ENCODE results near the gene ASB3. TPM values are rescaled to one million over a fixed set of nuclear protein-coding genes. Genes with fewer than 3 reads are reported as not detected.
"Not testable (repeated sequence)": the region's sequence is repeated elsewhere in the genome, so short reads cannot be mapped to it uniquely, and the experiment has no call there.

The ASB3 gene, protein sequence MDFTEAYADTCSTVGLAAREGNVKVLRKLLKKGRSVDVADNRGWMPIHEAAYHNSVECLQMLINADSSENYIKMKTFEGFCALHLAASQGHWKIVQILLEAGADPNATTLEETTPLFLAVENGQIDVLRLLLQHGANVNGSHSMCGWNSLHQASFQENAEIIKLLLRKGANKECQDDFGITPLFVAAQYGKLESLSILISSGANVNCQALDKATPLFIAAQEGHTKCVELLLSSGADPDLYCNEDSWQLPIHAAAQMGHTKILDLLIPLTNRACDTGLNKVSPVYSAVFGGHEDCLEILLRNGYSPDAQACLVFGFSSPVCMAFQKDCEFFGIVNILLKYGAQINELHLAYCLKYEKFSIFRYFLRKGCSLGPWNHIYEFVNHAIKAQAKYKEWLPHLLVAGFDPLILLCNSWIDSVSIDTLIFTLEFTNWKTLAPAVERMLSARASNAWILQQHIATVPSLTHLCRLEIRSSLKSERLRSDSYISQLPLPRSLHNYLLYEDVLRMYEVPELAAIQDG
- 1 to 10 TPM; 5.8 to 8.0 TPM for polyA plus RNA-seq

- peak within 1 kb of the TSS; percentile 87 to 93 for H3K27ac ChIP-seq (ENCODE audit: low read depth in 2 of 2, low read length in 1 of 2)
- H3K9me3 ChIP-seq (ENCODE audit: control insufficient read depth in 2 of 2, insufficient read depth in 1 of 2, low read depth in 1 of 2, low read length in 1 of 2) = no peaks in the 10 kb centered on the region
- 0 to 1% methylated on average over 66 to 77 of the region's 77 CpGs for WGBS, 2 donors
- no peaks in the 10 kb centered on the region for H3K27me3 ChIP-seq (ENCODE audit: control insufficient read depth in 1 of 2, insufficient read depth in 2 of 2, low read length in 2 of 2)
- H3K4me1 ChIP-seq (ENCODE audit: control insufficient read depth in 2 of 2, insufficient read depth in 2 of 2, low read length in 1 of 2) = peaks cover 0 to 6% of the 10 kb centered on the region in 2 donors
- H3K4me3 ChIP-seq (ENCODE audit: low read depth in 1 of 2, low read length in 2 of 2) = peak within 1 kb of the TSS; percentile 98
- no peaks in the 10 kb centered on the region for H3K36me3 ChIP-seq (ENCODE audit: control insufficient read depth in 2 of 2, insufficient read depth in 2 of 2, low read length in 1 of 2)
These were observed at the start of gene ASB3, which contains the start of gene ERLEC1 for GRCh38 chr2:53786705-53787613. Gene ASB3 (minus strand): TSS chr2:53786953. CDS start chr2:53765572, 21,381 bp downstream. Gene ERLEC1 (plus strand): TSS chr2:53787044. CDS start chr2:53787211, 167 bp downstream.

DNA sequence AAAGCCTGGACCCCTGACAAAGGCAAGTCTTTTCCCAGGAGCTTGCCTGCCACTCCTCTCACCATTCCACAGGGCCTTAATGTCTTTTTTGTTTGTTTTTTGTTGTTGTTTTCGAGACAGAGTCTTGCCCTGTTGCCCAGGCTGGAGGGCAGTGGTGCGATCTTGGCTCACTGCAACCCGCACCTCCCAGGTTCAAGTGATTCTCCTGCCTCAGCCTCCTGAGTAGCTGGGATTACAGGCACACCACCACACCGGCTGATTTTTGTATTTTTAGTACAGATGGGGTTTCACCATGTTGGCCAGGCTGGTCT is 43.2 kb upstream of the ASB3 start:
- 90 to 92% methylated on average over 4 of the region's 4 CpGs for WGBS, 2 donors

DNA sequence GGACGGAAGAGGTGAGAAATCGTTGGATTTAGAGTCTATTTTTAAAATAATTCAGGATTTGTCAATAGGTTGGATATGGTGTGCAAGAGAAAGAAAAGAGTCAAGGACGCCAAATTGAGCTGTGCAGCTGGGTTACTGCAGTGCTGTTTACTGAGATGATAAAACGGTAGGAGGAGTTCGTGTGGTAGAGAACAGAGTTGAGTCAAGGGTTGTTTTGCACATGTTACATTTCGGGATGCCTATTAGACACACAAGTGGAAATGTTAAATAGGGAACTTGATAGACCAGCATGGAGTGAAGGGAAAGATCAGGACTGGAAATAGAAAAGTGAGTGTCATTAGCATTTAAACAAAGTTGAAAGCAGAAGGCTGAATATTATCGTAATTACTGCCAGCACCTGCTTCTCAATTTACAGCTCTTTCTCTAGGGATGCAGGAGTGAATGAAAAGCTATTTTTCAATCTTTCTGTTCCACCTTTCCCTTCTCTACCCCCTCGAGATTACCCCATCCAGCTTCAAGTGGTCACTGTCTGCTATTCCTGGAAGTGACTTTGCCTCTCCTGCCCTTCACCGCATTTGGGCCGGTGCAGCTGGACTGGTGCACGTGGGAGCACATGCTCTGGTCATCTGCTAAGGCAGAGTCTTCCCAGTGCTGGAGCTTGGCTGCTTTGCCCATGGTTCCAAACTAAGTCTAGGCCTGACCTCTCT is 42.7 kb upstream of the ASB3 start:
- no peak overlapping the region for H3K4me3 ChIP-seq (ENCODE audit: low read depth in 1 of 2, low read length in 2 of 2)
- H3K27me3 ChIP-seq (ENCODE audit: control insufficient read depth in 1 of 2, insufficient read depth in 2 of 2, low read length in 2 of 2) = no peaks in the 10 kb centered on the region
- no peak overlapping the region for H3K27ac ChIP-seq (ENCODE audit: low read depth in 2 of 2, low read length in 1 of 2)
- no peaks in the 10 kb centered on the region for H3K4me1 ChIP-seq (ENCODE audit: control insufficient read depth in 2 of 2, insufficient read depth in 2 of 2, low read length in 1 of 2)
- WGBS, 2 donors = 86 to 90% methylated on average over 11 of the region's 11 CpGs
- H3K36me3 ChIP-seq (ENCODE audit: control insufficient read depth in 2 of 2, insufficient read depth in 2 of 2, low read length in 1 of 2) = no peaks in the 10 kb centered on the region
- H3K9me3 ChIP-seq (ENCODE audit: control insufficient read depth in 2 of 2, insufficient read depth in 1 of 2, low read depth in 1 of 2, low read length in 1 of 2) = no peaks in the 10 kb centered on the region

More for the DNA sequence above, 43.2 kb upstream of the ASB3 start:
- not testable (repeated sequence) for H3K4me3 ChIP-seq (ENCODE audit: low read depth in 1 of 2, low read length in 2 of 2); H3K4me1 ChIP-seq (ENCODE audit: control insufficient read depth in 2 of 2, insufficient read depth in 2 of 2, low read length in 1 of 2); H3K9me3 ChIP-seq (ENCODE audit: control insufficient read depth in 2 of 2, insufficient read depth in 1 of 2, low read depth in 1 of 2, low read length in 1 of 2); H3K27me3 ChIP-seq (ENCODE audit: control insufficient read depth in 1 of 2, insufficient read depth in 2 of 2, low read length in 2 of 2); H3K36me3 ChIP-seq (ENCODE audit: control insufficient read depth in 2 of 2, insufficient read depth in 2 of 2, low read length in 1 of 2); H3K27ac ChIP-seq (ENCODE audit: low read depth in 2 of 2, low read length in 1 of 2)

- Histone ChIP-seq H3K4me3 (ENCODE audit: low read depth in 1 of 2, low read length in 2 of 2) (no peak overlapping the region), H3K27me3 (ENCODE audit: control insufficient read depth in 1 of 2, insufficient read depth in 2 of 2, low read length in 2 of 2) (no peaks in the 10 kb centered on the region), H3K36me3 (ENCODE audit: control insufficient read depth in 2 of 2, insufficient read depth in 2 of 2, low read length in 1 of 2) (no peaks in the 10 kb centered on the region), H3K4me1 (ENCODE audit: control insufficient read depth in 2 of 2, insufficient read depth in 2 of 2, low read length in 1 of 2) (no peaks in the 10 kb centered on the region), H3K27ac (ENCODE audit: low read depth in 2 of 2, low read length in 1 of 2) (no peak overlapping the region), H3K9me3 (ENCODE audit: control insufficient read depth in 2 of 2, insufficient read depth in 1 of 2, low read depth in 1 of 2, low read length in 1 of 2) (no peaks in the 10 kb centered on the region)
- 93 to 97% methylated on average over 4 of the region's 4 CpGs for WGBS, 2 donors
These were observed 41.6 kb upstream of the ASB3 start for GRCh38 chr2:53828331-53828730.

DNA sequence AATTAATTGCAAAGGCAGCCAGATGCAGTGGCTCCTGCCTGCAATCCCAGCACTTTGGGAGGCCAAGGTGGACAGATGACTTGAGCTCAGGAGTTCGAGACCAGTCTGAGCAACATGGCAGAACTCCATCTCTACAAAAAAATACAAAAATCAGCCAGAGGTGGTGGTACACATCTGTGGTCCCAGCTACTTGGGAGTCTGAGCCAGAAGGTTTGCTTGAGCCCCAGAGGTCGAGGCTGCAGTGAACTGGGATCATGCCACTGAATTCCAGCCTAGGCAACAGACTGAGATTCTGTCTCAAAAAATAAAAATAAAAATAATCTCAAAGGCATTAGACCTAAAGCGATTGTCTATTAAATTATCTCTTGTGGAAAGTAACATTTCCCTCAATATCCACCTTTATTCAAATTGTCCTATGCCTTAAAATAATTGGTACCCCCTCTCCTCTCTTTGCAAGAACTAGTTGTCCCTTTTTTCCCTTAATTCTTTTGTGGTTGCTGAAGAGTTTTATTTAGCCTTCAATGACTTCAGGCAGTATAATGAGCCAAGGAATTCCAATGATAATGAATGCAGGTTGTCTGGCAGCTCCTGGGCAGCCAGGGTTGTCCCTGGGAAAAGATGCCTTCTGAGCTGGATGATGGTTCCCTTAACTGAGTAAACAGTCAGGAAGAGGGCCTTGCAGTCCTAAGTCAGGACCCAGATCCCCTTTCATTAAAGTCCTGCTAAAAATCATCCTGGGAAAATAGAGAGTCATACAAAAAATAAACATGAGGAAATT is 40.8 kb upstream of the ASB3 start:
- Histone ChIP-seq H3K27ac (ENCODE audit: low read depth in 2 of 2, low read length in 1 of 2) (no peak overlapping the region), H3K36me3 (ENCODE audit: control insufficient read depth in 2 of 2, insufficient read depth in 2 of 2, low read length in 1 of 2) (no peaks in the 10 kb centered on the region), H3K9me3 (ENCODE audit: control insufficient read depth in 2 of 2, insufficient read depth in 1 of 2, low read depth in 1 of 2, low read length in 1 of 2) (no peaks in the 10 kb centered on the region), H3K27me3 (ENCODE audit: control insufficient read depth in 1 of 2, insufficient read depth in 2 of 2, low read length in 2 of 2) (no peaks in the 10 kb centered on the region), H3K4me3 (ENCODE audit: low read depth in 1 of 2, low read length in 2 of 2) (no peak overlapping the region), H3K4me1 (ENCODE audit: control insufficient read depth in 2 of 2, insufficient read depth in 2 of 2, low read length in 1 of 2) (no peaks in the 10 kb centered on the region)
- whole genome bisulfite sequencing, 2 donors = 83 to 84% methylated on average over 3 of the region's 3 CpGs

DNA sequence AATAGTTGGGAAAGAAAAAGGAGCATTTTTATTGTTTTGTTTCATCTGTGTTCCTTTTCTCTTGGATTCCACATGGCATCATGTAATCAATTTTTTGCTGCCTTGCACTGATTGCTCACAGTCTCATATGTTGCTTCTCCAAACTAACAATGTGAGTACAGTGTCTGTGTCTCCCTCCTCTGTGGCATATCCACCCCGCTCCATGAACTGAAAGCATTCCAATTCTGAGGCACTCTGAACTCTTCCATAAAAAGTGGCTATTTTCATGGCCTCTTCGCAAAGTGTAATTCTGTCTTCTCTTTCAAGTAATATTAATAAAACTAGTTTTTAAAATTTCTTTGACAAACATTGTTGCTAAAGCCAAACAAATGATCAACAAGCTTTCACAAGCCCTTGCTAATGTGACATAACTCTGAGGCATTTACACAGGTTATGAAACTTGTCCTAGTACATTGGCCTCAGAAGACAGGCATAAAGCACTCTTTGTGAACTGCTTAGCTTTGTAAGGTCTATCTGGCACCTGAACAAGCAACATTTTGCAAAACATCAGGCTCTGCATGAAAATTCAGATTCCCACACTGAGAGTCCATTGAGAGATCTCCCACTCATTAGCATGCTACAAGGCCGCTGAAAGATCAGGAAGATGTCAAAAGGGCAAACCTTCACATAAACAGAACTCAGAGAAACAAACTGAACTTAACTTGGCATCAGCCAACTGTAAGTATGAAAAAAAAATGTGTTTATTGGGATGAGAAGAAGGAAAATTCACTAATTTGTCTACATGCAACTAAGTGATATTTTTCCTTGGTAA is 40.0 kb upstream of the ASB3 start:
- WGBS, 2 donors = 49% methylated on average over 3 of the region's 3 CpGs
- H3K4me3 ChIP-seq (ENCODE audit: low read depth in 1 of 2, low read length in 2 of 2) = no peak overlapping the region
- no peaks in the 10 kb centered on the region for H3K4me1 ChIP-seq (ENCODE audit: control insufficient read depth in 2 of 2, insufficient read depth in 2 of 2, low read length in 1 of 2)
- H3K27ac ChIP-seq (ENCODE audit: low read depth in 2 of 2, low read length in 1 of 2) = peak overlapping the region in 1 of 2 donors; percentile 45
- H3K27me3 ChIP-seq (ENCODE audit: control insufficient read depth in 1 of 2, insufficient read depth in 2 of 2, low read length in 2 of 2) = no peaks in the 10 kb centered on the region
- no peaks in the 10 kb centered on the region for H3K9me3 ChIP-seq (ENCODE audit: control insufficient read depth in 2 of 2, insufficient read depth in 1 of 2, low read depth in 1 of 2, low read length in 1 of 2)
- no peaks in the 10 kb centered on the region for H3K36me3 ChIP-seq (ENCODE audit: control insufficient read depth in 2 of 2, insufficient read depth in 2 of 2, low read length in 1 of 2)

DNA sequence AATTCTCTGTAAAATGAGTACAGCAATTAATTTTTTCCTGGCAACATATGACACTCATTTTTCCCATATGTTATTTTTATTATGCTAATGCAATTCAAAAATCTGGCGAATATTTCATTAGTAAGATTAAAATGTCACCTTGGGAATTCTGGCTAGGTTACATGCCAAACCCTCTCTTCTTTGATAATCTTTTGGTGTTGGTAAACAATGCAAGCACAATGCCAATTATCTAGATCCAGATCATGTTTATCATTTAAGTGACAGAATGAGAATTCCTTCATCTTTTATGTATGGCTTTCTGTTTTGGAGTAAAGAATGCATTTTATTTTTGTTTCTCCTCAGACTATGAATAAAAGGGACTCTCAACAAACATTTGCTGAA is 39.3 kb upstream of the ASB3 start:
- Histone ChIP-seq H3K9me3 (ENCODE audit: control insufficient read depth in 2 of 2, insufficient read depth in 1 of 2, low read depth in 1 of 2, low read length in 1 of 2) (no peaks in the 10 kb centered on the region), H3K36me3 (ENCODE audit: control insufficient read depth in 2 of 2, insufficient read depth in 2 of 2, low read length in 1 of 2) (no peaks in the 10 kb centered on the region), H3K27ac (ENCODE audit: low read depth in 2 of 2, low read length in 1 of 2) (no peak overlapping the region), H3K27me3 (ENCODE audit: control insufficient read depth in 1 of 2, insufficient read depth in 2 of 2, low read length in 2 of 2) (no peaks in the 10 kb centered on the region), H3K4me3 (ENCODE audit: low read depth in 1 of 2, low read length in 2 of 2) (no peak overlapping the region), H3K4me1 (ENCODE audit: control insufficient read depth in 2 of 2, insufficient read depth in 2 of 2, low read length in 1 of 2) (no peaks in the 10 kb centered on the region)
- 42 to 55% methylated on average over 1 of the region's 1 CpG for WGBS, 2 donors

- 89 to 90% methylated on average over 9 of the region's 9 CpGs for WGBS, 2 donors
- H3K4me1 ChIP-seq (ENCODE audit: control insufficient read depth in 2 of 2, insufficient read depth in 2 of 2, low read length in 1 of 2); H3K36me3 ChIP-seq (ENCODE audit: control insufficient read depth in 2 of 2, insufficient read depth in 2 of 2, low read length in 1 of 2); H3K27me3 ChIP-seq (ENCODE audit: control insufficient read depth in 1 of 2, insufficient read depth in 2 of 2, low read length in 2 of 2); H3K9me3 ChIP-seq (ENCODE audit: control insufficient read depth in 2 of 2, insufficient read depth in 1 of 2, low read depth in 1 of 2, low read length in 1 of 2); H3K27ac ChIP-seq (ENCODE audit: low read depth in 2 of 2, low read length in 1 of 2); H3K4me3 ChIP-seq (ENCODE audit: low read depth in 1 of 2, low read length in 2 of 2): not testable (repeated sequence)
These were observed 36.9 kb upstream of the ASB3 start for GRCh38 chr2:53823639-53824038.

All from esophagus (tissue), 2 donors.